GM18951 (cell line): ENCODE measurements around the gene MEP1A.
"Not testable (repeated sequence)": the region's sequence is repeated elsewhere in the genome, so short reads cannot be mapped to it uniquely, and the experiment has no call there.

Experiments used
- POLR2A ChIP-seq: IDR thresholded peaks from 4 replicates; pipeline ENCODE4 v1.6.1; 2011; ENCODE audit warnings: mild to moderate bottlenecking; ENCODE audit not compliant: insufficient read length, insufficient read depth; ENCODE audit errors: extremely low read depth
- in situ Hi-C: fragments of 300-500 bp; cut with MboI; formaldehyde crosslinking; loops from one replicate; pipeline ENCODE4 v1.12.0; 2022; ENCODE audit warnings: low sequenced_read_pairs, mixed read lengths, inconsistent platforms; ENCODE audit not compliant: unreplicated experiment

Gene MEP1A

DNA sequence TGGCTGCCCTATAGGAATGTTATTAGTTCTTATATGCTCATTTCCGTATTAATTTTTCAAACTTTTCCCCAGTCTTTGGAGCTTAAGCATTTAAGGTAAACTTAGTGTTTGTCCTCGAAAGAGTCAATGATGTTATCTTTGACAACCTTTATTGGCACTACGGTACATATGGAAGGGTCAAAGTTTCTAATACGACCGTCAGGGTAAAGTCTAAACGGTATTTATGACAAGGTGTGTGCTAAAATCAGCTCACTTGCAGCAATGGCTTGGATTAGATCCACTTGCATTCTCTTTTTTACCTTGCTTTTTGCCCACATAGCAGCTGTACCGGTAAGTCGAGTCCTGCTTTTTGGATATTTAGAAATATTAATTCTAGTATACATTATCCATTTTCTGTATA lies at the start of gene MEP1A:
MEP1A (plus strand) TSS at position 252 of the 400 bp plus-strand sequence; CDS start at position 262, 10 bp downstream.
- in situ Hi-C loops = no loop called here

DNA sequence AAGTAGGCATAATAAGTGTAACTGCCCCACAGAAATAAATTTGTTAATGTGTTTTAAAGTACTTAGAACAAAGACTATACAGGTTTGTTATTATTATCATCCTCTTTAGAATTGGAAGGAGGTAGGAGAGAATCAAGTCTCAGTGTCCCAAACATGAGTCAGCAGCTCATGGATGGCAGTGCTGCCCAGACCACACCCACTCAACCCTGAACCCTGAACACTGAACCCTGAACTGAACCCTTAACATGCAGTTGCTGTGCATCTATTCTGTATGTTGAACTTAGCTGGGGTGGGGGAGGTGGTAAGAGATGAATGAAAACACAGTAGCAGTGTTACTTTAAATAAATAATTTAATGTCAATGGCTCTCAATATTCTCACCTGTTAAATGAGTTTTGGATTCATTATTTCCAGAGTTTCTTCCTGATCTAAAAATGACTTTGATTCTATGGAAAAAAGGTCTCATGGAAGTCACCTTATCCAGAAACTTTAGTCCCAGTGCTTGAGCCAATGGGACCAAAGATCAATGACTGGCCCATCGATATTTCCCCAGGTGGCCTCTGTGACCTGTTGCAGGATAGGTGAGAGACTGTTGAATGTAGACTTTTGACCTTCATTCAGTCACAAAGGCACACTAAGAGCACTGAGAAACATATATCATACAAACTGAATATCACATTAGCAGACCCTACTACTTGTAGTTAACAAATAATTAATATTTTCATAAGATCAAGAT lies 49.6 kb upstream of the MEP1A start:
- no peak for TF ChIP-seq POLR2A
- in situ Hi-C loops = no loop called here

More for the DNA sequence above, at the start of gene MEP1A:
- TF ChIP-seq POLR2A = no peak

DNA sequence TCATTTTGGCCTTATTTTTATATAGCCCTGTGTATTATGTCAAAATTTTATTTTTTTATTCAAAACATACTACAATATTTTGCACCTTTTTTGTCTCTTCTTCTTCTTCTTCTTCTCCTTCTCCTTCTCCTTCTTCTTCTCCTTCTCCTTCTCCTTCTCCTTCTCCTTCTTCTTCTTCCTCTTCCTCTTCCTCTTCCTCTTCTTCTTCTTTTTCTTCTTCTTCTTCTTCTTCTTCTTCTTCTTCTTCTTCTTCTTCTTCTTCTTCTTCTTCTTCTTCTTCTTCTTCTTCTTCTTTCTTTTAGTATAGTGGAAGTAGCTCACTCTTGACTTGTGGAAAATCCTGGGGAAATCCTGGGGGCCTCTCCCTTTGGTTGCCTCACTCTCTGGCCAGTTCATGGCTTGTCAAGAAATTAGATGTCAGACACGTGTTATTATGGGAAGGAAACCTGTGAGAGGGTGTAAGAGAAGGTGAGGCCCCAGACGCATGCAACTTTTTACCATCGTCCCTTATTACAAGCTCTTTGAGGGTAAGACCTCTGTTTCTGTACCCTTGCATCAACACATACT lies 48.9 kb upstream of the MEP1A start:
- in situ Hi-C loops = not testable (repeated sequence)

GRCh38 chr6:46745973-46746372 lies 47.2 kb upstream of the MEP1A start:
- in situ Hi-C loops = no loop called here
- no peak for TF ChIP-seq POLR2A

- in situ Hi-C loops = no loop called here
- TF ChIP-seq POLR2A = no peak
These were observed 46.5 kb upstream of the MEP1A start, which contains the start of gene ANKRD66 for GRCh38 chr6:46746696-46747095. Gene ANKRD66, plus strand, starts transcription at chr6:46746933. Its CDS starts 5,016 bp downstream, at chr6:46751949.

- TF ChIP-seq POLR2A = no peak
- in situ Hi-C loops = no loop called here
These were observed 44.2 kb upstream of the MEP1A start for GRCh38 chr6:46748940-46749503.

- TF ChIP-seq POLR2A = no peak
- in situ Hi-C loops = no loop called here
These were observed 43.5 kb upstream of the MEP1A start for GRCh38 chr6:46749731-46750130.

DNA sequence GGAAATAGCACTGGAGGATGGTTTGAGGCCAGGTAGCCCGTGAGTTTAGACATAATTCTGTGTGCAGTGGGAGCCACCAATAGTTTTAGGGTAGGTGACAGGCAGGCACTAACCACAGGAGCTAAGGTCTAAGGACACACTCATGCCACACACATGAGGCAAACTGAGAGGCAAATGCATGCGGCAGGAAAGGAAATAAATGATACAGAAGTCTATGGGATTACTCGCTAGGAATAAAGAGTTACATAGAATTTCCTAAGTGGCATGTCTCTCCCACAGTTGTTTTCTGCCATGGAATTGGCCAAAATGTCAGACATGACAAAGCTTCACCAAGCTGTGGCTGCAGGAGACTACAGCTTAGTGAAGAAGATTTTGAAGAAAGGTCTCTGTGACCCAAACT lies 41.5 kb upstream of the MEP1A start:
- in situ Hi-C loops = no loop called here

GRCh38 chr6:46755865-46756264 lies 37.3 kb upstream of the MEP1A start:
- TF ChIP-seq POLR2A = no peak
- in situ Hi-C loops = no loop called here

More for the DNA sequence above, 41.5 kb upstream of the MEP1A start:
- TF ChIP-seq POLR2A = no peak

DNA sequence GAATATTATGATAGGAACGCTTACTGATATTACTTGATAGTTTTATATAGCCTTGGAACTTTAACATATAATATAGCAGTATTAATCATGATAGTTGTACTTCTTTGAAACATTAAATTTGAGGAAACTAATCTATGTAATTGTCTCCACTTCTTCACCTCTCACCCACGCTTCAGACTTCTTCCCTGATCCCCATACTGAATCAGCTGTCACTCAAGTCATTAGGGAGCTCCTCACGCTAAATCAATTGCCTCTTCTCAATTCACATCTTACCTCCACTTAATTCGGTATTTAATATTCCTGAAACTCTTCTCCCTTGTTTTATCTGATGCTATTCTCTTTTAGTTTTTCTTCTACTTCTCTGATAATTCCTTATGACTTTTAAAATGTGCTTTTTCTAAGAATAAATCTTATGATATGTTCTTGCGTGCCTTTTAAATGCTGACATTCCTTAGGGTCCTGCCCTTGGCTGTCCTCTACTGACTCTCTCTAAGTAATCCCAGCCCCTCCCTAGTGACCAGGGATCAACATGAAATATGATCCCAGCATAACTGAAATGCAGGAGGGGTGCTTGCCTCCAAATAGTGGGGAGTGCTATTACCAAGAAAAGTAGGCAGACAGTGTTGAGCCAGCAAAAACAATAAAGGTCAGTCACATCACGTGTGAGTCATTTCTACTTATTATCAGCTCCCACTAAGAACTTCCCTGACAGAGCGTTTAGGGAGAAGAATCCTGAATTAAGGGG lies 36.5 kb upstream of the MEP1A start:
- in situ Hi-C loops = no loop called here

DNA sequence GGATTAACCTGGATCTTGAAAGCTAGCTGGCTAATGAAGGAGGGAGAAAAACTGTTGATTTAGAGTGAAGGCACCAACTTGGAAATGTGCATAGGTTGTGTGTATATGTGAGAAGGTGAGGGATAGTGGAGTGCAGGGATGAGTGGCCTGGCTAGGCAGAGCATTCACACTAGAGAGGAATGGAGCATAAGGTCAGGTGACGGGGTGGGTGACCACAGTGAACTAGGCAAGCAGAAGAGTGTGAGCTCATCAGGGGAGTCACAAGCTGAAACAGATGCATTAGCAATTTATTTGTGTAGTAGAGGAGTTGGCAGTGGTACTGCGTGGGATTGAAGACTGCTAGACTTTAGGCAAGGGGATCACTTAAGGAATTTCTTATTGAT lies 36.0 kb upstream of the MEP1A start:
- in situ Hi-C loops = no loop called here
- TF ChIP-seq POLR2A = no peak

More for the DNA sequence above, 36.5 kb upstream of the MEP1A start:
- TF ChIP-seq POLR2A = no peak

GRCh38 chr6:46758960-46759753 lies 34.0 kb upstream of the MEP1A start:
- in situ Hi-C loops = no loop called here
- no peak for TF ChIP-seq POLR2A

- in situ Hi-C loops = no loop called here
- no peak for TF ChIP-seq POLR2A
These were observed 32.3 kb upstream of the MEP1A start for GRCh38 chr6:46760925-46761324.
